ENCODE results near the gene PINLYP.

- TF ChIP-seq CTCF (optimal IDR thresholded peaks at IDR 0.05 in 1 of 3, IDR thresholded peaks at IDR 0.05 in 1 of 3, conservative IDR thresholded peaks at IDR 0.05 in 1 of 3; ENCODE audit: extremely low read depth in 1 of 3, insufficient read depth in 2 of 3, low read length in 3 of 3) (no peak), EZH2 (IDR thresholded peaks at IDR 0.05; ENCODE audit: low read length) (no peak)
Measured at GRCh38 chr19:43591904-43592772, 16.5 kb downstream of the PINLYP start.

Data from keratinocyte (primary cell).